Large intestine (tissue), 3 donors: ENCODE data around the gene SNN. TPM values are rescaled to one million over a fixed set of nuclear protein-coding genes. Genes with fewer than 3 reads are reported as not detected.

Source experiments
- DNase-seq, 2 donors: peaks; one replicate each; pipeline versions ENCODE4 v3.0.0 to v3.0.0-alpha.2; 2013
- H3K27ac ChIP-seq: one replicate; pipeline ENCODE4 v1.5.1; 2013; ENCODE audit warnings: low read length
- H3K27me3 ChIP-seq: 2 replicates; pipeline ENCODE4 v1.6.1; 2013; ENCODE audit warnings: low read length; ENCODE audit not compliant: control insufficient read depth, insufficient read depth
- H3K36me3 ChIP-seq: 2 replicates; pipeline ENCODE4 v1.6.1; 2013; ENCODE audit warnings: low read length; ENCODE audit not compliant: control insufficient read depth, insufficient read depth
- H3K4me1 ChIP-seq: one replicate; pipeline ENCODE4 v1.6.1; 2013; ENCODE audit warnings: low read length; ENCODE audit not compliant: control insufficient read depth, insufficient read depth
- H3K4me3 ChIP-seq: one replicate; pipeline ENCODE4 v1.5.1; 2013; ENCODE audit warnings: low read length
- H3K9me3 ChIP-seq: one replicate; pipeline ENCODE4 v1.6.1; 2013; ENCODE audit warnings: mild to moderate bottlenecking, low read depth, low read length, moderate library complexity; ENCODE audit not compliant: control insufficient read depth
- WGBS: methylation state at CpG from one replicate; pipeline ENCODE4 v1.1.5; 2013; ENCODE audit warnings: low lambda C conversion rate; ENCODE audit not compliant: insufficient coverage; 5-methylcytosine and 5-hydroxymethylcytosine counted together
- polyA plus RNA-seq: library from polyadenylated mRNA; unstranded; fragments of 120-200 nt; gene quantifications from one replicate; pipeline ENCODE4 v1.2.1, GENCODE V29; 2013

SNN gene
- polyA plus RNA-seq, 1 donor = 9.7 TPM

- no peak overlapping the region for H3K4me3 ChIP-seq
- WGBS = 85% methylated on average over 2 of the region's 16 CpGs
- H3K4me1 ChIP-seq = peaks cover 3% of the 10 kb centered on the region
- DNase-seq = no peak
- H3K36me3 ChIP-seq = no peaks in the 10 kb centered on the region
- no peaks in the 10 kb centered on the region for H3K9me3 ChIP-seq
- H3K27me3 ChIP-seq = no peaks in the 10 kb centered on the region
- H3K27ac ChIP-seq = no peak overlapping the region
Measured at GRCh38 chr16:11626657-11627291, 41.5 kb upstream of the SNN start.

GRCh38 chr16:11627292-11627663 is 41.0 kb upstream of the SNN start:
- H3K4me1 ChIP-seq = peaks cover 3% of the 10 kb centered on the region
- WGBS = no CpG with 5 or more reads among the region's 5 CpGs

GRCh38 chr16:11627822-11628457 is 40.3 kb upstream of the SNN start:
- Histone ChIP-seq H3K27ac (no peak overlapping the region), H3K9me3 (no peaks in the 10 kb centered on the region), H3K4me3 (no peak overlapping the region), H3K36me3 (no peaks in the 10 kb centered on the region), H3K27me3 (no peaks in the 10 kb centered on the region), H3K4me1 (peaks cover 8% of the 10 kb centered on the region)
- WGBS = 100% methylated on average over 1 of the region's 15 CpGs
- DNase-seq = no peak

More at GRCh38 chr16:11627292-11627663, 41.0 kb upstream of the SNN start:
- H3K9me3 ChIP-seq = no peaks in the 10 kb centered on the region
- H3K27ac ChIP-seq = no peak overlapping the region
- no peak overlapping the region for H3K4me3 ChIP-seq
- no peak for DNase-seq
- no peaks in the 10 kb centered on the region for H3K36me3 ChIP-seq
- no peaks in the 10 kb centered on the region for H3K27me3 ChIP-seq

GRCh38 chr16:11629071-11630030 is 38.9 kb upstream of the SNN start:
- no peaks in the 10 kb centered on the region for H3K36me3 ChIP-seq
- H3K9me3 ChIP-seq = no peaks in the 10 kb centered on the region
- DNase-seq = peak in 1 of 2 donors; percentile 32
- peaks cover 11% of the 10 kb centered on the region for H3K4me1 ChIP-seq
- WGBS = no CpG with 5 or more reads among the region's 23 CpGs
- peak overlapping the region; percentile 45 for H3K27ac ChIP-seq
- H3K4me3 ChIP-seq = no peak overlapping the region
- no peaks in the 10 kb centered on the region for H3K27me3 ChIP-seq

GRCh38 chr16:11630046-11630767 is 38.0 kb upstream of the SNN start:
- Histone ChIP-seq H3K27me3 (no peaks in the 10 kb centered on the region), H3K4me3 (no peak overlapping the region), H3K36me3 (no peaks in the 10 kb centered on the region), H3K4me1 (peaks cover 12% of the 10 kb centered on the region), H3K9me3 (no peaks in the 10 kb centered on the region), H3K27ac (peak overlapping the region; percentile 45)
- WGBS = no CpG with 5 or more reads among the region's 12 CpGs
- DNase-seq = no peak

- Histone ChIP-seq H3K36me3 (no peaks in the 10 kb centered on the region), H3K4me3 (no peak overlapping the region), H3K9me3 (no peaks in the 10 kb centered on the region), H3K27me3 (peaks cover under 1% of the 10 kb centered on the region), H3K27ac (no peak overlapping the region), H3K4me1 (peaks cover 17% of the 10 kb centered on the region)
- WGBS = no CpG with 5 or more reads among the region's 6 CpGs
- DNase-seq = no peak
Measured at GRCh38 chr16:11630768-11631056, 37.5 kb upstream of the SNN start.

- no peaks in the 10 kb centered on the region for H3K9me3 ChIP-seq
- H3K27me3 ChIP-seq = peaks cover 2% of the 10 kb centered on the region
- DNase-seq = no peak
- H3K4me1 ChIP-seq = peaks cover 17% of the 10 kb centered on the region
- H3K36me3 ChIP-seq = no peaks in the 10 kb centered on the region
- H3K27ac ChIP-seq = no peak overlapping the region
- H3K4me3 ChIP-seq = no peak overlapping the region
- WGBS = no CpG with 5 or more reads among the region's 7 CpGs
Measured at GRCh38 chr16:11631214-11631613, 37.0 kb upstream of the SNN start.

GRCh38 chr16:11632455-11632939 is 35.8 kb upstream of the SNN start:
- Histone ChIP-seq H3K9me3 (no peaks in the 10 kb centered on the region), H3K36me3 (no peaks in the 10 kb centered on the region), H3K4me1 (peaks cover 17% of the 10 kb centered on the region), H3K27me3 (peaks cover 2% of the 10 kb centered on the region), H3K4me3 (no peak overlapping the region), H3K27ac (peak overlapping the region; percentile 58)
- peak; percentile 60 to 65 for DNase-seq
- no CpG with 5 or more reads among the region's 15 CpGs for WGBS

GRCh38 chr16:11633113-11633512 is 35.1 kb upstream of the SNN start:
- no peak for DNase-seq
- no peak overlapping the region for H3K4me3 ChIP-seq
- H3K27ac ChIP-seq = peak overlapping the region; percentile 58
- peaks cover 17% of the 10 kb centered on the region for H3K4me1 ChIP-seq
- H3K9me3 ChIP-seq = no peaks in the 10 kb centered on the region
- H3K36me3 ChIP-seq = no peaks in the 10 kb centered on the region
- H3K27me3 ChIP-seq = peaks cover 2% of the 10 kb centered on the region
- no CpG with 5 or more reads among the region's 3 CpGs for WGBS

- H3K9me3 ChIP-seq = no peaks in the 10 kb centered on the region
- H3K27ac ChIP-seq = no peak overlapping the region
- H3K27me3 ChIP-seq = peaks cover 2% of the 10 kb centered on the region
- peaks cover 17% of the 10 kb centered on the region for H3K4me1 ChIP-seq
- WGBS = 100% methylated on average over 1 of the region's 6 CpGs
- no peaks in the 10 kb centered on the region for H3K36me3 ChIP-seq
- no peak overlapping the region for H3K4me3 ChIP-seq
- no peak for DNase-seq
Measured at GRCh38 chr16:11634312-11634711, 33.9 kb upstream of the SNN start.
